Neural crest cell (in vitro differentiated cells): ENCODE measurements around the gene DAP. TPM values are rescaled to one million over a fixed set of nuclear protein-coding genes. Genes with fewer than 3 reads are reported as not detected.

Source experiments
- DNase-seq: peaks from one replicate; pipeline ENCODE4 v3.0.0; 2021; ENCODE audit warnings: low read depth, mixed read lengths, low spot score
- H3K27ac Mint-ChIP-seq: one replicate; pipeline ENCODE4 v1.8.0; 2021; ENCODE audit warnings: mild to moderate bottlenecking, mixed read lengths; ENCODE audit not compliant: unreplicated experiment
- H3K27me3 Mint-ChIP-seq: 2 replicates; pipeline ENCODE4 v1.8.0; 2021; ENCODE audit warnings: low read depth, mild to moderate bottlenecking, mixed read lengths
- H3K36me3 Mint-ChIP-seq: 2 replicates; pipeline ENCODE4 v1.8.0; 2021; ENCODE audit warnings: low read depth, mild to moderate bottlenecking, mixed read lengths
- H3K4me1 Mint-ChIP-seq: 2 replicates; pipeline ENCODE4 v1.8.0; 2021; ENCODE audit warnings: mixed read lengths
- H3K4me3 Mint-ChIP-seq: one replicate; pipeline ENCODE4 v1.8.0; 2021; ENCODE audit warnings: mild to moderate bottlenecking, mixed read lengths
- H3K9me3 Mint-ChIP-seq: 2 replicates; pipeline ENCODE4 v1.8.0; 2021; ENCODE audit warnings: mixed read lengths
- total RNA-seq: library from RNA; stranded (reverse); gene quantifications from 2 replicates; pipeline ENCODE4 v1.2.1, GENCODE V29; 2021
- TF ChIP-seq, protein P1 (sequence below): fragments of 200-600 bp; sonication (generic); conservative IDR thresholded peaks from 2 replicates; pipeline ENCODE4 v1.5.0; 2021; ENCODE audit warnings: antibody characterized with exemption, mild to moderate bottlenecking

DAP gene
- total RNA-seq, 1 donor from 2014 or later: 107 TPM

DNA sequence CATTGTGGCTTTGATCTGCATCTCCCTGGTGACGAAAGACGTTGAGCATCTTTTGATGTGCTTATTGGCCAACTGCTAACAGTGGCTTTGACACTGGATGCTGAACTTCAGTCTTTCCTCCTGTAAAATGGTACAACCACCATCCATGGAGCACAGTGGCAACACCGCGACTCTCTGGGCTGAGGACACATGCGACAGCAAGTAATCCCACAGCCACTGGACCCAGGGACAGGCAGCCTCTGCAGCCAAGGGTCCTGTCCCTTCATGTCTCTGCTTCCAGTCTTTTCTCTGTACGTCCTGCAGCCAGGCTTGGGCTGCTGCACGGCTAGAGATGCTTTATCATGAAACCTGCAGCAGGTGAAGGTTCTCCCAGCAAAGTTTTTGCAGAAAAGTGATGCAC, 83.5 kb downstream of the DAP start:
- TF ChIP-seq, protein P1, sequence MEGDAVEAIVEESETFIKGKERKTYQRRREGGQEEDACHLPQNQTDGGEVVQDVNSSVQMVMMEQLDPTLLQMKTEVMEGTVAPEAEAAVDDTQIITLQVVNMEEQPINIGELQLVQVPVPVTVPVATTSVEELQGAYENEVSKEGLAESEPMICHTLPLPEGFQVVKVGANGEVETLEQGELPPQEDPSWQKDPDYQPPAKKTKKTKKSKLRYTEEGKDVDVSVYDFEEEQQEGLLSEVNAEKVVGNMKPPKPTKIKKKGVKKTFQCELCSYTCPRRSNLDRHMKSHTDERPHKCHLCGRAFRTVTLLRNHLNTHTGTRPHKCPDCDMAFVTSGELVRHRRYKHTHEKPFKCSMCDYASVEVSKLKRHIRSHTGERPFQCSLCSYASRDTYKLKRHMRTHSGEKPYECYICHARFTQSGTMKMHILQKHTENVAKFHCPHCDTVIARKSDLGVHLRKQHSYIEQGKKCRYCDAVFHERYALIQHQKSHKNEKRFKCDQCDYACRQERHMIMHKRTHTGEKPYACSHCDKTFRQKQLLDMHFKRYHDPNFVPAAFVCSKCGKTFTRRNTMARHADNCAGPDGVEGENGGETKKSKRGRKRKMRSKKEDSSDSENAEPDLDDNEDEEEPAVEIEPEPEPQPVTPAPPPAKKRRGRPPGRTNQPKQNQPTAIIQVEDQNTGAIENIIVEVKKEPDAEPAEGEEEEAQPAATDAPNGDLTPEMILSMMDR: no peak
- DNase-seq: no peak
- Mint-ChIP-seq H3K36me3 (peaks cover 21% of the 10 kb centered on the region), H3K9me3 (peaks cover 7% of the 10 kb centered on the region), H3K4me1 (no peaks in the 10 kb centered on the region), H3K4me3 (no peak overlapping the region), H3K27me3 (peaks cover 3% of the 10 kb centered on the region), H3K27ac (no peak overlapping the region)

DNA sequence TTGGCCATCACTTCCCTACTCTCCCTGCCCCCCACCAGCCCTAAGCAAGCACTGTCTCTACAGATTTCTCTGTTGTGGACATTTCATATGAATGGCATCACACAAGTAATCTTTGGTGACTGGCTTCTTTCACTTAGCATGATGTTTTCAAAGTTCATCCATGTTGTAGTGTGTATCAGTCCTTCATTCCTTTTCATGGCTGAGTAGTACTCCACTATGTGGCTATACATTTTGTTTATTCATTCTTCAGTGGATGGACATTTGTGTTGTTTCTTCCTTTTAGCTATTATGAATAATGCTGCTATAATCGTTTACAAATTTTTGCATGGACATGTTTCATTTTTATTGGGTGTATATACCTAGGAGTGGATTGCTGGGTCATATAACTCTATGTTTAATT, 84.1 kb downstream of the DAP start:
- Mint-ChIP-seq H3K27ac (no peak overlapping the region), H3K4me1 (no peaks in the 10 kb centered on the region), H3K36me3 (peaks cover 21% of the 10 kb centered on the region), H3K27me3 (peaks cover 3% of the 10 kb centered on the region), H3K9me3 (peaks cover 7% of the 10 kb centered on the region), H3K4me3 (no peak overlapping the region)
- TF ChIP-seq, protein P1: no peak
- no peak for DNase-seq

DNA sequence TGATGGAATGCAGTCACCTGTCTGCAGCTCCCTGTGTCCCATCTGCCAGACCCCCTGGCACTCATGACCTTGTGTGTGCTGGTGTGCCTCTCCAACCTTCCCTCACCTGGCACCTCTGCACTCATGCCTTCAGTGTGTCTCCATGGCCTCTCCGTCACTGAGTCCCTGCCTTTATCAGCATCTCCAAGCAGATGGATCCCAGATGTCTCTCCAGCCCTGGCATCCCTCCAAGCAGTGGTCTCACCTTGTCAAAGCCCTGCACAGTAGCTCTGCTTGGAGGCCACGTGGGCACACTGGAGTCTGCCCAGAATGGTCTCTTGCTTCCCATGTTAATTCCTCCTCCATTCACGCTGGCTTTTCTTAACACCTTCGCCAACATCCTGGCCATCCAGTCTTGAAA, 84.8 kb downstream of the DAP start:
- no peak overlapping the region for H3K27ac Mint-ChIP-seq

DNA sequence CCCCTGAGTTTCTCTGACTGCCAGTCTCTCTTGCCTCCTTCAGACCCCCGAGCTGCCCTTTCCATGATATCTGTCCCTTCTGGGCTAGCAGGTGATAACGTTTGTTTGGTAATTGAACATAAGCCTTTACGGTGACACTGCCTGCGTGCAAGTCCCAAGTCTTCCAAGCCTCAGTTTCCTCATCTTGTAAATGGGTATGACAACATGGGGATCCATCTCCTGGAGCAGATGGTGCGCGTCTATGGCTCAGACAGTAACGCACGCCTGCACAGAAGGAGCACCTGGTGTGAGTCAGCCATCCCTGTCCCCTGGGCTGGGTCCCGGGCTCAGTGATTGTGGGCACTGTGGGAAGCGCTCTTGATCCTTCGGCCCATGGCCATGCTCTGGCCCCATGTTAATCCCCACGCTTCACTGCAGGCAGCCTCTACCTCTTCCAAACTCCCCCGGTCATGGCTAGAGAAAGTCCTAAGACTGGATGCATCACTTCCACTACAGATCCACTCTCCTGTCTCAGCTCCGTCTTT, 85.8 kb downstream of the DAP start:
- peaks cover 7% of the 10 kb centered on the region for H3K9me3 Mint-ChIP-seq

More for the DNA sequence above, 84.8 kb downstream of the DAP start:
- no peaks in the 10 kb centered on the region for H3K4me1 Mint-ChIP-seq
- peaks cover 21% of the 10 kb centered on the region for H3K36me3 Mint-ChIP-seq
- H3K27me3 Mint-ChIP-seq: peaks cover 3% of the 10 kb centered on the region
- H3K4me3 Mint-ChIP-seq: no peak overlapping the region
- no peak for DNase-seq
- TF ChIP-seq, protein P1: no peak
- peaks cover 7% of the 10 kb centered on the region for H3K9me3 Mint-ChIP-seq

DNA sequence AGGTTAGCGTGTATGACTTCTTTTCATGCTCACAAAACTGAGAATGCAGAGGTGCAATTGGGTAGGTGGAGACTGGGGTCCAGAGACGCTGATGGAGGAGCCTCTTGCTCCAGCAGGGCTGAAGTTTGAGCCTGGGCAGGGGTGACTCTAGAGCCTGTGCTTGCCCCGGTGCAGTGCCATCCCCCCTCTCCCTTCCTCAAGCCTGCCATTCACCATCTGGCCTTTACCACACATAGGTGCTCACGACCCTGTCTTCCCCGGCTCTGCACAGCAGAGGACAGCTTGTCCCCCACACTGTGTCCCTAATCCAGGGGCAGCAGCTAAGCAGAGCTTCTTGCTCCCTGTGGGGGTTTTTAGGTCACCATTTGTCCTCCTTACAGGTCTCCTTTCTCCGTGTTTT, 86.5 kb downstream of the DAP start:
- Mint-ChIP-seq H3K36me3 (peaks cover 21% of the 10 kb centered on the region), H3K9me3 (peaks cover 7% of the 10 kb centered on the region), H3K4me1 (no peaks in the 10 kb centered on the region), H3K27ac (no peak overlapping the region), H3K27me3 (peaks cover 3% of the 10 kb centered on the region), H3K4me3 (no peak overlapping the region)
- TF ChIP-seq, protein P1: no peak
- no peak for DNase-seq

More for the DNA sequence above, 85.8 kb downstream of the DAP start:
- DNase-seq: no peak
- Mint-ChIP-seq H3K36me3 (peaks cover 21% of the 10 kb centered on the region), H3K4me1 (no peaks in the 10 kb centered on the region), H3K27ac (no peak overlapping the region), H3K4me3 (no peak overlapping the region), H3K27me3 (peaks cover 3% of the 10 kb centered on the region)
- TF ChIP-seq, protein P1: no peak
